Measurements from ENCODE around the gene CCDC32. TPM values are rescaled to one million over a fixed set of nuclear protein-coding genes. Genes with fewer than 3 reads are reported as not detected.
A peak's percentile ranks its signal among the peaks of the same experiment; 100 is the strongest.
"Not testable (repeated sequence)": the region's sequence is repeated elsewhere in the genome, so short reads cannot be mapped to it uniquely, and the experiment has no call there.

CCDC32 gene
- total RNA-seq, 2 donors from 2014 or later = 27.5 to 32.0 TPM

GRCh38 chr15:40582726-40583246, 17.9 kb upstream of the CCDC32 start:
- H3K36me3 ChIP-seq = no peaks in the 10 kb centered on the region
- intact Hi-C loops (cut with DNase I) = no loop called here
- H3K27ac ChIP-seq = no peak overlapping the region
- TF ChIP-seq, protein P1, sequence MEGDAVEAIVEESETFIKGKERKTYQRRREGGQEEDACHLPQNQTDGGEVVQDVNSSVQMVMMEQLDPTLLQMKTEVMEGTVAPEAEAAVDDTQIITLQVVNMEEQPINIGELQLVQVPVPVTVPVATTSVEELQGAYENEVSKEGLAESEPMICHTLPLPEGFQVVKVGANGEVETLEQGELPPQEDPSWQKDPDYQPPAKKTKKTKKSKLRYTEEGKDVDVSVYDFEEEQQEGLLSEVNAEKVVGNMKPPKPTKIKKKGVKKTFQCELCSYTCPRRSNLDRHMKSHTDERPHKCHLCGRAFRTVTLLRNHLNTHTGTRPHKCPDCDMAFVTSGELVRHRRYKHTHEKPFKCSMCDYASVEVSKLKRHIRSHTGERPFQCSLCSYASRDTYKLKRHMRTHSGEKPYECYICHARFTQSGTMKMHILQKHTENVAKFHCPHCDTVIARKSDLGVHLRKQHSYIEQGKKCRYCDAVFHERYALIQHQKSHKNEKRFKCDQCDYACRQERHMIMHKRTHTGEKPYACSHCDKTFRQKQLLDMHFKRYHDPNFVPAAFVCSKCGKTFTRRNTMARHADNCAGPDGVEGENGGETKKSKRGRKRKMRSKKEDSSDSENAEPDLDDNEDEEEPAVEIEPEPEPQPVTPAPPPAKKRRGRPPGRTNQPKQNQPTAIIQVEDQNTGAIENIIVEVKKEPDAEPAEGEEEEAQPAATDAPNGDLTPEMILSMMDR (IDR thresholded peaks at IDR 0.05) = no peak
- H3K9me3 ChIP-seq = no peaks in the 10 kb centered on the region
- no peaks in the 10 kb centered on the region for H3K27me3 ChIP-seq
- no peak overlapping the region for H3K9ac ChIP-seq (ENCODE audit: low read depth in 2 of 2, low read length in 2 of 2)
- no peaks in the 10 kb centered on the region for H3K4me1 ChIP-seq
- peak overlapping the region; percentile 20 for H3K4me3 ChIP-seq
- DNase-seq = no peak

GRCh38 chr15:40581796-40582195, 17.0 kb upstream of the CCDC32 start:
- H3K9ac ChIP-seq (ENCODE audit: low read depth in 2 of 2, low read length in 2 of 2); H3K36me3 ChIP-seq; DNase-seq; H3K27me3 ChIP-seq; H3K27ac ChIP-seq; H3K4me3 ChIP-seq; H3K9me3 ChIP-seq; H3K4me1 ChIP-seq; intact Hi-C loops (cut with DNase I): not testable (repeated sequence)

DNA sequence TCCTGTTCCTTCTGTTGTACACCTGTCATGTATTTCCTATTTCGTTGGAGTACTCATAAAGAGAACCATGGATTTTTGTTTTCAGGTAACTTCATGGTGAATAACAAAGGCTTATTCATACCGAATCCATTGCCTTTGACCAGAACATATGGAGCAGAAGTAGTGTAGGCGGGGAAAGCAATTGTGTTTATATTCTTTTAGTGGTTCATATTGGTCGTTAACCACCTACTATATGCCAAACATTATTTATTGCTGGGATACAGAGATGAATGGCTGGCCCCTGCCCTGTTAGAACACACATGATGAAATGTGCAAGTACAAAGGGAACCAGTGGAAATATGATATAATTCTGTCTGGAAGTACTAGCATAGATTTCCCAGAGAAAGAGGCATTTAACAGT, 14.1 kb upstream of the CCDC32 start:
- no peaks in the 10 kb centered on the region for H3K36me3 ChIP-seq
- peak overlapping the region in 1 of 2 donors; percentile 12 for H3K9ac ChIP-seq (ENCODE audit: low read depth in 2 of 2, low read length in 2 of 2)
- no peak for DNase-seq
- no peak overlapping the region for H3K4me3 ChIP-seq
- no peaks in the 10 kb centered on the region for H3K9me3 ChIP-seq
- no peak overlapping the region for H3K27ac ChIP-seq
- intact Hi-C loops (cut with DNase I) = no loop called here
- no peaks in the 10 kb centered on the region for H3K4me1 ChIP-seq
- no peaks in the 10 kb centered on the region for H3K27me3 ChIP-seq
- TF ChIP-seq, protein P1 (IDR thresholded peaks at IDR 0.05) = no peak

DNA sequence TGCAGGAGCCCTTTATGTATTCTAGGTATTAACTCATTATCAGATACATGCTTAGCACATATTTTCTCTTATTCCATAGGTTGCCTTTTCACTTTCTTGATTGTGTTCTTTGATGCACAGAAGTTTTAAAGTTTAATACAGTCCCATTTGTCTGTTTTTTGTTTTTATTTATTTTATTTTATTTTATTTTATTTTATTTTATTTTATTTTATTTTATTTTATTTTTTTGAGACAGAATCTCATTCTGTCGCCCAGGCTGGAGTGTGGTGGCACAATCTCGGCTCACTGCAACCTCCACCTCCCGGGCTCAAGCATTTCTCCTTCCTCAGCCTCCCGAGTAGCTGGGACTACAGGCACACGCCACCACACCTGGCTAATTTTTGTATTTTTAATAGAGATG, 12.1 kb upstream of the CCDC32 start:
- H3K9me3 ChIP-seq; intact Hi-C loops (cut with DNase I); H3K36me3 ChIP-seq; H3K4me1 ChIP-seq; H3K4me3 ChIP-seq; H3K9ac ChIP-seq (ENCODE audit: low read depth in 2 of 2, low read length in 2 of 2); H3K27me3 ChIP-seq; DNase-seq; H3K27ac ChIP-seq: not testable (repeated sequence)

DNA sequence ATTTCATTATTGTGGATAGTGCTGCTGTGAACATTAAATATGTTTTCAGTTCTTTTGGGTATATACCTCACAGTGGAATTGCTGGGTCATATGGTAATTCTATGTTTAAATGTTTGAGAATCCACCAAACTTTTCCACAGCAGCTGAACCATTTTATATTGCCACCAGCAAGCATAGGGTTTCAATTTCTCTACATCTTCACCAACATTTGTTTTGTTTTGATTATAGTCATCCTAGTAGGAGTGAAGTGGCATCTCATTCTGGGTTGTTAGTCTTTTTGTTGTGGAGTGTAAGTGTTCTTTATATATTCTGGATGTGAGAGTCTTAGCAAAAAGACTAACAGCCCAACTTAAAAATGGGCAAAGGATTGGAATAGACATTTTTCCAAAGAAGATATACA, 10.3 kb upstream of the CCDC32 start:
- no peak overlapping the region for H3K4me3 ChIP-seq
- H3K9me3 ChIP-seq = no peaks in the 10 kb centered on the region
- H3K27ac ChIP-seq = no peak overlapping the region
- peaks cover 6% of the 10 kb centered on the region for H3K4me1 ChIP-seq
- TF ChIP-seq, protein P1 (IDR thresholded peaks at IDR 0.05) = no peak
- no peaks in the 10 kb centered on the region for H3K36me3 ChIP-seq
- H3K9ac ChIP-seq (ENCODE audit: low read depth in 2 of 2, low read length in 2 of 2) = no peak overlapping the region
- intact Hi-C loops (cut with DNase I) = no loop called here
- no peak for DNase-seq
- H3K27me3 ChIP-seq = no peaks in the 10 kb centered on the region

DNA sequence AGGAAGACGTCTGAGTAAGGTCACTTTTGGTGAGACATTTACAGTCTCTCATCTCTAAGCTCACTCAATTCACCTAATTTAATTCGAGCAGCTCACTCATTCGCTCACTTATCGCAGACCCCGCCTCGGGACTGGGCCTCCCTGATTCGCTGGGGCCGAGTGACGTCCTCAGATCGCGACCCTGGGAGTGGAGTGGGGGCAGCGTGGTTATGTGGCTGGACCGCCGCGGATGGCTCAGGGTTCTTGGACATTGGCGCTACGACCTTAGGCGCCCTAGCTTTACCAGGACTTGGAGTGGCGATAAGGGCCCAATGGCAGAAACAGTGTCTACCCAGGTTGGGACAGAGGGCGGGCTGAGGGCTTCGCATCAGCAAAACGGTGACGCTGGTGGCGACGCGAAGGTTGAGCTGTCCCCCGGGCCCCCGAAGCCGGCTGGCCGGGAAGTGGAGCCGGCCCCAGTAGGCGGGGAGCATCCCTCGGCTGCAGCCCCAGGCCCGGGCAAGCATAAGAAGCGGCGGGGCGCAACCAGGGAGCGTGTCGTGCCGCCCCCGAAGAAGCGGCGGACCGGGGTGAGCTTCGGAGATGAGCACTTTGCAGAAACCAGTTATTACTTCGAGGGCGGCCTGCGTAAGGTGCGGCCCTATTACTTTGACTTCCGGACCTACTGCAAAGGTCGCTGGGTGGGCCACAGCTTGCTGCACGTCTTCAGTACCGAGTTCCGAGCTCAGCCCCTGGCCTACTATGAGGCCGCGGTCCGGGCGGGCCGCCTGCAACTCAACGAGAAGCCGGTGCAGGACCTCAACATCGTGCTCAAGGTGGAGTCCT, 4.5 kb upstream of the CCDC32 start, which contains the start of gene RPUSD2:
Gene RPUSD2 (plus strand): TSS at position 171 of the 825 bp plus-strand sequence. CDS start 39 bp downstream, at position 210.
- H3K9me3 ChIP-seq = no peaks in the 10 kb centered on the region
- peak within 1 kb of the TSS; percentile 98 for H3K4me3 ChIP-seq
- peaks cover 7% of the 10 kb centered on the region for H3K4me1 ChIP-seq
- TF ChIP-seq, protein P1 (IDR thresholded peaks at IDR 0.05) = no peak
- H3K9ac ChIP-seq (ENCODE audit: low read depth in 2 of 2, low read length in 2 of 2) = peak within 1 kb of the TSS; percentile 67 to 85
- H3K27me3 ChIP-seq = no peaks in the 10 kb centered on the region
- peak within 1 kb of the TSS; percentile 62 for H3K27ac ChIP-seq
- DNase-seq = peak; percentile 97
- no peaks in the 10 kb centered on the region for H3K36me3 ChIP-seq
- intact Hi-C loops (cut with DNase I) = no loop called here

Data from colonic mucosa (tissue), 4 donors.